ENCODE results near the gene RTKN2.

RTKN2 gene

GRCh38 chr10:62224606-62225005 lies 44.0 kb downstream of the RTKN2 start:
- DNase-seq (ENCODE audit: low spot score): no peak

GRCh38 chr10:62217683-62218082 lies 51.0 kb downstream of the RTKN2 start:
- DNase-seq (ENCODE audit: low spot score): no peak

GRCh38 chr10:62214364-62214874 lies 54.2 kb downstream of the RTKN2 start:
- no peak for DNase-seq (ENCODE audit: low spot score)

- no peak for DNase-seq (ENCODE audit: low spot score)
These were observed 62.8 kb downstream of the RTKN2 start for GRCh38 chr10:62205750-62206399.

GRCh38 chr10:62199584-62199983 lies 69.1 kb downstream of the RTKN2 start:
- no peak for DNase-seq (ENCODE audit: low spot score)

GRCh38 chr10:62196528-62196927 lies 72.1 kb downstream of the RTKN2 start:
- no peak for DNase-seq (ENCODE audit: low spot score)

GRCh38 chr10:62195675-62195926 lies 73.0 kb downstream of the RTKN2 start:
- DNase-seq (ENCODE audit: low spot score): no peak

- no peak for DNase-seq (ENCODE audit: low spot score)
These were observed 73.5 kb downstream of the RTKN2 start for GRCh38 chr10:62194924-62195674.

GRCh38 chr10:62193479-62193878 lies 75.2 kb downstream of the RTKN2 start:
- no peak for DNase-seq (ENCODE audit: low spot score)

GRCh38 chr10:62189131-62189530 lies 79.5 kb downstream of the RTKN2 start:
- DNase-seq (ENCODE audit: low spot score): no peak

- DNase-seq (ENCODE audit: low spot score): no peak
These were observed 80.5 kb downstream of the RTKN2 start for GRCh38 chr10:62188021-62188616.

- DNase-seq (ENCODE audit: low spot score): no peak
These were observed 81.5 kb downstream of the RTKN2 start for GRCh38 chr10:62186999-62187675.

- DNase-seq (ENCODE audit: low spot score): no peak
These were observed 82.5 kb downstream of the RTKN2 start for GRCh38 chr10:62185919-62186692.

GRCh38 chr10:62183857-62184795 lies 84.5 kb downstream of the RTKN2 start:
- DNase-seq (ENCODE audit: low spot score): no peak

- DNase-seq (ENCODE audit: low spot score): no peak
These were observed 85.2 kb downstream of the RTKN2 start for GRCh38 chr10:62183442-62183841.

GRCh38 chr10:62182595-62182994 lies 86.0 kb downstream of the RTKN2 start:
- DNase-seq (ENCODE audit: low spot score): no peak

GRCh38 chr10:62182171-62182570 lies 86.5 kb downstream of the RTKN2 start:
- DNase-seq (ENCODE audit: low spot score): no peak

GRCh38 chr10:62180677-62181076 lies 88.0 kb downstream of the RTKN2 start:
- DNase-seq (ENCODE audit: low spot score): no peak

GRCh38 chr10:62178568-62178967 lies 90.1 kb downstream of the RTKN2 start:
- no peak for DNase-seq (ENCODE audit: low spot score)

GRCh38 chr10:62177111-62177510 lies 91.5 kb downstream of the RTKN2 start:
- DNase-seq (ENCODE audit: low spot score): no peak

GRCh38 chr10:62175251-62175650 lies 93.4 kb downstream of the RTKN2 start:
- DNase-seq (ENCODE audit: low spot score): no peak

Data from cerebellar cortex (tissue), 1 donor.